GM12878 (cell line): ENCODE results near the gene RNF113A.

Experiments
- NRF1 ChIP-seq: conservative IDR thresholded peaks from 2 replicates; pipeline ENCODE4 v1.6.1; 2011; ENCODE audit warnings: mild to moderate bottlenecking, low read depth, low read length, improper control_type of control experiment
- REST ChIP-seq: IDR thresholded peaks from 2 replicates; pipeline ENCODE4 v1.6.1; 2012; ENCODE audit warnings: mild to moderate bottlenecking, low read depth, low read length
- TAF1 ChIP-seq: IDR thresholded peaks from 2 replicates; pipeline ENCODE4 v1.6.1; 2011; ENCODE audit warnings: mild to moderate bottlenecking, low read depth, low read length, borderline replicate concordance
- TF ChIP-seq, protein P1 (sequence below): IDR thresholded peaks from 2 replicates; pipeline ENCODE4 v1.6.1; 2012; ENCODE audit warnings: low read depth, low read length, improper control_type of control experiment
- TF ChIP-seq, protein P2 (sequence below), 3 experiments: IDR thresholded peaks in 2 of 3; conservative IDR thresholded peaks in 1 of 3; 2 replicates each; pipeline ENCODE4 v1.5.1; 2011; ENCODE audit warnings: low read depth in 3 of 3, low read length in 3 of 3, mild to moderate bottlenecking in 3 of 3, control low read depth in 2 of 3, moderate library complexity in 2 of 3, inconsistent platforms in 1 of 3, mixed read lengths in 1 of 3; ENCODE audit not compliant: control insufficient read depth in 2 of 3, insufficient read depth in 1 of 3; ENCODE audit errors: extremely low read depth in 1 of 3

DNA sequence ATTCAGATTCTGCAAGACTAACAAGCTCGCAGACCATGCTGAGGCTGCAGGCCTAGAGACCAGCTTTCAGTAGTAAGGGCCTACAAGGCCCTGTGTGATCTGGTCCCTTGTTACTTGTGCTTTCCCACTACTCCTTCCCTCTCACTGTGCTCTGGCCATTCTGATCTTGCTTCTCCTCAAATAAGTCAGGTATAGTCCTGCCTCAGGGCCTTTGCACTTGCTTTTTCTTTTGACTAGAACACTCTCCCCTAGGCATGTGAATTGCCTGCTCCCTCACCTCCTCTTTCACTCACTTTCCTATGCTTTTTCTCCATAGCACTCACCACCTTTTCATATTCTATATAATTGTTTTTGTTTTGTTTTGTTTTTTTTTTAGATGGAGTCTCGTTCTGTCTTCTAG is 46.3 kb upstream of the RNF113A start:
- TF ChIP-seq NRF1 = no peak
- TF ChIP-seq, protein P1, sequence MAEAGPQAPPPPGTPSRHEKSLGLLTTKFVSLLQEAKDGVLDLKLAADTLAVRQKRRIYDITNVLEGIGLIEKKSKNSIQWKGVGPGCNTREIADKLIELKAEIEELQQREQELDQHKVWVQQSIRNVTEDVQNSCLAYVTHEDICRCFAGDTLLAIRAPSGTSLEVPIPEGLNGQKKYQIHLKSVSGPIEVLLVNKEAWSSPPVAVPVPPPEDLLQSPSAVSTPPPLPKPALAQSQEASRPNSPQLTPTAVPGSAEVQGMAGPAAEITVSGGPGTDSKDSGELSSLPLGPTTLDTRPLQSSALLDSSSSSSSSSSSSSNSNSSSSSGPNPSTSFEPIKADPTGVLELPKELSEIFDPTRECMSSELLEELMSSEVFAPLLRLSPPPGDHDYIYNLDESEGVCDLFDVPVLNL = no peak
- TF ChIP-seq TAF1 = no peak
- TF ChIP-seq, protein P2, sequence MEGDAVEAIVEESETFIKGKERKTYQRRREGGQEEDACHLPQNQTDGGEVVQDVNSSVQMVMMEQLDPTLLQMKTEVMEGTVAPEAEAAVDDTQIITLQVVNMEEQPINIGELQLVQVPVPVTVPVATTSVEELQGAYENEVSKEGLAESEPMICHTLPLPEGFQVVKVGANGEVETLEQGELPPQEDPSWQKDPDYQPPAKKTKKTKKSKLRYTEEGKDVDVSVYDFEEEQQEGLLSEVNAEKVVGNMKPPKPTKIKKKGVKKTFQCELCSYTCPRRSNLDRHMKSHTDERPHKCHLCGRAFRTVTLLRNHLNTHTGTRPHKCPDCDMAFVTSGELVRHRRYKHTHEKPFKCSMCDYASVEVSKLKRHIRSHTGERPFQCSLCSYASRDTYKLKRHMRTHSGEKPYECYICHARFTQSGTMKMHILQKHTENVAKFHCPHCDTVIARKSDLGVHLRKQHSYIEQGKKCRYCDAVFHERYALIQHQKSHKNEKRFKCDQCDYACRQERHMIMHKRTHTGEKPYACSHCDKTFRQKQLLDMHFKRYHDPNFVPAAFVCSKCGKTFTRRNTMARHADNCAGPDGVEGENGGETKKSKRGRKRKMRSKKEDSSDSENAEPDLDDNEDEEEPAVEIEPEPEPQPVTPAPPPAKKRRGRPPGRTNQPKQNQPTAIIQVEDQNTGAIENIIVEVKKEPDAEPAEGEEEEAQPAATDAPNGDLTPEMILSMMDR (IDR thresholded peaks at IDR 0.05 in 2 of 3, conservative IDR thresholded peaks at IDR 0.05 in 1 of 3; ENCODE audit: control insufficient read depth in 2 of 3, extremely low read depth in 1 of 3, insufficient read depth in 1 of 3, low read depth in 3 of 3, low read length in 3 of 3) = no peak
- no peak for TF ChIP-seq REST
